Measurements from ENCODE around the gene SPRR1B. TPM values are rescaled to one million over a fixed set of nuclear protein-coding genes. Genes with fewer than 3 reads are reported as not detected.
"Not testable (repeated sequence)": the region's sequence is repeated elsewhere in the genome, so short reads cannot be mapped to it uniquely, and the experiment has no call there.

SPRR1B gene
- total RNA-seq, 4 donors from 2014 or later: 1.8 to 247 (median 172) TPM

DNA sequence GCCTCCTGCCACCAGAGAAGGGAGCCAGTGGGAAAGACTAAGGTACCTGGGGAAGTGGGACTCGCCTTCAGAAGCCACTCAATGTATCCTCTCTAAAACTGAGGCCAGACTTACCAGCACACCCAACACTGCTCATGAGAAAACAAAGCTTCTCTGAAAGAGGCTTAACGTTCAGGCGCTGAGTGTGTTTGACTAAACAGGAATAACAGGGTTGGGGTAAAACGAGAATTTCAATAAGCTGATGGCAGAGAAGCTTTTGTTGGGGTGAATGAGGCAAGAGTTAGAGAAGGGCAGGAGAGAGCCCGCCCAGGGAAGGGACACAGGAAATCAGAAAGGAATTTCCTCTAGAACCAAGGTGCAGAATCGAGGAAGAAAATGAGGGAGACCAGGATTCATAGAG lies 31.2 kb upstream of the SPRR1B start:
- H3K36me3 ChIP-seq: no peaks in the 10 kb centered on the region
- TF ChIP-seq, protein P1, sequence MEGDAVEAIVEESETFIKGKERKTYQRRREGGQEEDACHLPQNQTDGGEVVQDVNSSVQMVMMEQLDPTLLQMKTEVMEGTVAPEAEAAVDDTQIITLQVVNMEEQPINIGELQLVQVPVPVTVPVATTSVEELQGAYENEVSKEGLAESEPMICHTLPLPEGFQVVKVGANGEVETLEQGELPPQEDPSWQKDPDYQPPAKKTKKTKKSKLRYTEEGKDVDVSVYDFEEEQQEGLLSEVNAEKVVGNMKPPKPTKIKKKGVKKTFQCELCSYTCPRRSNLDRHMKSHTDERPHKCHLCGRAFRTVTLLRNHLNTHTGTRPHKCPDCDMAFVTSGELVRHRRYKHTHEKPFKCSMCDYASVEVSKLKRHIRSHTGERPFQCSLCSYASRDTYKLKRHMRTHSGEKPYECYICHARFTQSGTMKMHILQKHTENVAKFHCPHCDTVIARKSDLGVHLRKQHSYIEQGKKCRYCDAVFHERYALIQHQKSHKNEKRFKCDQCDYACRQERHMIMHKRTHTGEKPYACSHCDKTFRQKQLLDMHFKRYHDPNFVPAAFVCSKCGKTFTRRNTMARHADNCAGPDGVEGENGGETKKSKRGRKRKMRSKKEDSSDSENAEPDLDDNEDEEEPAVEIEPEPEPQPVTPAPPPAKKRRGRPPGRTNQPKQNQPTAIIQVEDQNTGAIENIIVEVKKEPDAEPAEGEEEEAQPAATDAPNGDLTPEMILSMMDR (IDR thresholded peaks at IDR 0.05): no peak
- no peak for TF ChIP-seq POLR2A (IDR thresholded peaks at IDR 0.05)
- TF ChIP-seq EP300 (IDR thresholded peaks at IDR 0.05): no peak
- TF ChIP-seq POLR2AphosphoS5 (IDR thresholded peaks at IDR 0.05): no peak
- no peaks in the 10 kb centered on the region for H3K27me3 ChIP-seq
- no peaks in the 10 kb centered on the region for H3K9me3 ChIP-seq
- H3K4me3 ChIP-seq: no peak overlapping the region
- H3K4me1 ChIP-seq: no peaks in the 10 kb centered on the region
- DNase-seq (ENCODE audit: low spot score in 2 of 2): no peak
- no peak overlapping the region for H3K27ac ChIP-seq
- 71% methylated on average over 6 of the region's 6 CpGs for WGBS

DNA sequence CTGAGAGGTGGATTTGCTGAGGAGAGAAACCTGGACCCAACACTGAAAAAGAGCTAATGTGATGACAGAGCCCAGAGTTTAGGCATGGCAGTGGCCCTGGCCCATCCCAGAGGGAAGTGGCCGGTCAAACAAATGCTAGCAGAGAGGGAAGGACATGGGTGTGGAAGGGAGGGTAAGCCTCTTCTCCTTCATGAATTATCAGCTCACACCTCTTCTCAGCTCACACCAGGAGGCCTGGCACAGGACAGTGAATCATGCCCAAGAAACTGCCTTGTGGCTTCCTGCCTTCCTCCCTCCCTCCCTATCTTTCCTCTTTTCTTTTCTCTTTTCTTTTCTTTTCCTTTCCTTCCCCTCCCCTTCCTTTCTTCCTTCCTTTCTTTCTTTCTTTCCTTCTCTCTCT lies 30.7 kb upstream of the SPRR1B start:
- no peaks in the 10 kb centered on the region for H3K9me3 ChIP-seq
- no peaks in the 10 kb centered on the region for H3K4me1 ChIP-seq
- DNase-seq (ENCODE audit: low spot score in 2 of 2): no peak
- H3K27ac ChIP-seq: no peak overlapping the region
- 100% methylated on average over 1 of the region's 1 CpG for WGBS
- no peaks in the 10 kb centered on the region for H3K27me3 ChIP-seq
- TF ChIP-seq, protein P1 (IDR thresholded peaks at IDR 0.05): no peak
- TF ChIP-seq EP300 (IDR thresholded peaks at IDR 0.05): no peak
- no peak for TF ChIP-seq POLR2A (IDR thresholded peaks at IDR 0.05)
- no peak for TF ChIP-seq POLR2AphosphoS5 (IDR thresholded peaks at IDR 0.05)
- no peak overlapping the region for H3K4me3 ChIP-seq
- H3K36me3 ChIP-seq: no peaks in the 10 kb centered on the region

DNA sequence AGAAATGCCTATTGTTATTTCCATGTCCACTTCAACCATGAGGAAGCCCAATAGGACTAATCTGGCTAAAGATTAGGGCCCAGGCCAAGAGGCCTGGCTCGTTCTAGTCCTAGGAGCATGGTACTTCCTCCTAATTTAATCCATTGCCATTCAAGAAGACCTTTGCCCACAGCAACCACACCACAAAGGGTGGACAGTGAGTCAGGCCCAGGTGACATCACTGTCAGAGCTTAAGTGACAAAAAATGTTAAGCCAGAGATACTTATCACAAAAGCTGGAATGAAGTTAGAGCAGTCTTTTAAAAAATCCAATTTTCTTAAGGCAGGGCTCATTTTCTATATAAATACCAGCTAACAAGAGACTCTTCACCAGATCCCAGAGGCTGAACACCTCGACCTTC lies 29.6 kb upstream of the SPRR1B start, which contains the start of gene SPRR3:
Gene SPRR3 (plus strand): TSS at position 368 of the 400 bp plus-strand sequence. CDS start 1,272 bp downstream, outside the sequence.
- H3K9me3 ChIP-seq: no peaks in the 10 kb centered on the region
- H3K27me3 ChIP-seq: no peaks in the 10 kb centered on the region
- no peak for TF ChIP-seq POLR2A (IDR thresholded peaks at IDR 0.05)
- TF ChIP-seq POLR2AphosphoS5 (IDR thresholded peaks at IDR 0.05): no peak
- no peak within 1 kb of the TSS for H3K4me3 ChIP-seq
- DNase-seq (ENCODE audit: low spot score in 2 of 2): no peak
- no peaks in the 10 kb centered on the region for H3K36me3 ChIP-seq
- 79% methylated on average over 2 of the region's 2 CpGs for WGBS
- no peaks in the 10 kb centered on the region for H3K4me1 ChIP-seq
- H3K27ac ChIP-seq: no peak within 1 kb of the TSS

DNA sequence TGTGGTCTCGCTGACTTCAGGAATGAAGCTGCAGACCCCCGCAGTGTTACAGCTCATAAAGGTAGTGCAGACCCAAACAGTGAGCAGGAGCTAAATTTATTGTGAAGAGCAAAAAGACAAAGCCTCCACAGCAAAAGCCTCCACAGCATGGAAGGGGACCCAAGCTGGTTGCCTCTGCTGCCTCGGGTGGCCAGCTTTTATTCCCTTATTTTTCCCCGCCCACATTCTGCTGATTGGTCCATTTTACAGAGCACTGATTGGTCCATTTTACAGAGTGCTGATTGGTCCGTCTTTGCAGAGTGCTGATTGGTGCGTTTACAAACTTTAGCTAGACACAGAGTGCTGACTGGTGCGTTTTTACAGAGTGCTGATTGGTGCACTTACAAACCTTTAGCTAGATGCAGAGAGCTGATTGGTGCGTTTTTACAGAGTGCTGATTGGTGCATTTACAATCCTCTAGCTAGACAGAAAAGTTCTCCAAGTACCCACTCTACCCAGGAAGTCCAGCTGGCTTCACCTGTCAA lies 19.7 kb upstream of the SPRR1B start:
- not testable (repeated sequence) for H3K27ac ChIP-seq; H3K9me3 ChIP-seq; H3K4me3 ChIP-seq; H3K27me3 ChIP-seq; H3K36me3 ChIP-seq; H3K4me1 ChIP-seq; DNase-seq (ENCODE audit: low spot score in 2 of 2)
- 87% methylated on average over 8 of the region's 8 CpGs for WGBS

DNA sequence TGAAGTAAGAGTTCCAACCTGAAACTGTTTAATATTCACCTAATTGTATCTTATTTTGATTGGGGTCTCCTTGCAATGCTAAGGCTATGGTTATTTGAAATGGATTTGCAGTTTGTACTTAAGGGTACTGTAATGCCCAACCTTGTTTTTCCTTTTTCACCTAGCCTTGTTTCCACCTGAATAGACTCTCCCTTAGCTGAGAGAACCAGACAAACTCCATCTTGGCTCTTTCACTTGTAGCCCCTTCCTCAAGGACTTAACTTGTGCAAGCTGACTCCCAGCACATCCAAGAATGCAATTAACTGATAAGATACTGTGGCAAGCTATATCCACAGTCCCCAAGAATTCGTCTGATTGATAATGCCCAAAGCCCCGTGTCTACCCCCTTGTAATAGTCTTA lies 9.2 kb upstream of the SPRR1B start:
- H3K4me3 ChIP-seq; H3K27me3 ChIP-seq; H3K9me3 ChIP-seq; DNase-seq (ENCODE audit: low spot score in 2 of 2); H3K27ac ChIP-seq; H3K36me3 ChIP-seq; H3K4me1 ChIP-seq: not testable (repeated sequence)
- 52% methylated on average over 2 of the region's 2 CpGs for WGBS

DNA sequence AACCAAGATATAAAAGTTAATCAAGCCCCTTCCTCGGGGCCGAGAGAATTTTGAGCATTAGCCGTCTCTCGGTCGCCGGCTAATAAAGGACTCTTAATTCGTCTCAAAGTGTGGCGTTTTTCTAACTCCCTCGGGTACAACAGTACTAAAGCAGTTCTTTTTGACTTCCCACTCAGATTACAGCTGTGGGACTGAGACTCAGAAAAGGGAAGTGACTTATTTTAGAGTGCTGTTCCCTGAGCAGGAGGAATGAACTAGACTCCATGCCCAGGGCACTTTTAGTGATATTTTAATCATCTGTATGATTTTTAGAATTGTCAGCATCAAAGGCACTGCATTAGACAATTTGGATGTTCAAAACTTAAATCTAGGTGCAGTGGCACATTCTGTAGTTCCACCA lies 8.7 kb upstream of the SPRR1B start:
- not testable (repeated sequence) for H3K27ac ChIP-seq; H3K36me3 ChIP-seq; H3K4me1 ChIP-seq; H3K27me3 ChIP-seq; H3K9me3 ChIP-seq; DNase-seq (ENCODE audit: low spot score in 2 of 2); H3K4me3 ChIP-seq
- WGBS: 68% methylated on average over 9 of the region's 9 CpGs

DNA sequence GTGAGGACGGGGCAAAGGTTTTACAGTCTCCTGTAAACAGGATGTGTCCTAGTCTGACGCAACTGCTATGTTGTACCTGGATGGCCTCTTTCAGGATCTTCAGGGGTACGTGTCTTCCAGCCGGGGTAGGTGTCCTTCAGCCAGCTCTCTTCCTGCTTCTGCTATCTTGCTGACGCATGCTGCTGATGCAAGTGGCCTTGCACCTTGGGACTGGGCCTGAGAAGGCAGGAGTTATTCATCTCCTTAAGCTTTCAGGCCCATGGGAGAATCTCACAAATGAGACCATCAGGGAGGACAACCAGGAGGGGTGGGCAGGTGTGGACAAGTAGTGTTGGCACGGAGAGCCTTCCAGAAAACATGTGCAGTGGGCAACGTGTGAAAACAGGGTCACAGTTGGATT lies 7.9 kb upstream of the SPRR1B start:
- TF ChIP-seq, protein P1 (IDR thresholded peaks at IDR 0.05): no peak
- TF ChIP-seq POLR2AphosphoS5 (IDR thresholded peaks at IDR 0.05) (no peak), POLR2A (IDR thresholded peaks at IDR 0.05) (no peak), EP300 (IDR thresholded peaks at IDR 0.05) (no peak)
- DNase-seq (ENCODE audit: low spot score in 2 of 2): no peak
- no peaks in the 10 kb centered on the region for H3K9me3 ChIP-seq
- no peak overlapping the region for H3K27ac ChIP-seq
- peaks cover 2% of the 10 kb centered on the region for H3K27me3 ChIP-seq
- no peaks in the 10 kb centered on the region for H3K36me3 ChIP-seq
- no peaks in the 10 kb centered on the region for H3K4me1 ChIP-seq
- H3K4me3 ChIP-seq: no peak overlapping the region
- 86% methylated on average over 2 of the region's 7 CpGs for WGBS

Data from suprapubic skin (tissue), 4 donors.